Bronchial epithelial cell (primary cell): ENCODE results near the gene SELENOV. TPM values are rescaled to one million over a fixed set of nuclear protein-coding genes. Genes with fewer than 3 reads are reported as not detected.

Experiments used
- DNase-seq: peaks from one replicate; pipeline ENCODE4 v3.0.0-alpha.2; 2010; ENCODE audit warnings: low read depth
- FAIRE-seq: peaks from 2 replicates; lab custom pipeline; 2011; peaks lifted over from hg19 to GRCh38; lab: Jason Lieb, UNC
- H3K27me3 ChIP-seq: 2 replicates; pipeline ENCODE4 v1.5.1; 2011; ENCODE audit warnings: low read length; ENCODE audit not compliant: control insufficient read depth, insufficient read depth
- H3K36me3 ChIP-seq: 2 replicates; pipeline ENCODE4 v1.5.1; 2011; ENCODE audit warnings: low read length; ENCODE audit not compliant: control insufficient read depth, insufficient read depth
- H3K4me3 ChIP-seq: 2 replicates; pipeline ENCODE4 v1.5.1; 2011; ENCODE audit warnings: mild to moderate bottlenecking, low read depth, low read length, control low read depth
- CTCF ChIP-seq: IDR thresholded peaks from 2 replicates; pipeline ENCODE4 v1.5.1; 2011; ENCODE audit warnings: mild to moderate bottlenecking, moderate library complexity, low read length, control low read depth, inconsistent platforms; ENCODE audit not compliant: insufficient read depth, severe bottlenecking
- total RNA-seq: library from RNA; depleted of rRNA; stranded (reverse); fragments of >200 nt; gene quantifications from 2 replicates; pipeline ENCODE4 v1.2.1, GENCODE V29; 2014

The SELENOV gene
- total RNA-seq, 1 donor from 2014 or later: not detected

- no peak for DNase-seq
- Histone ChIP-seq H3K4me3 (no peak overlapping the region), H3K36me3 (no peaks in the 10 kb centered on the region), H3K27me3 (no peaks in the 10 kb centered on the region)
- TF ChIP-seq CTCF: no peak
- FAIRE-seq: no peak
Measured at GRCh38 chr19:39508629-39509028, 6.3 kb upstream of the SELENOV start.

DNA sequence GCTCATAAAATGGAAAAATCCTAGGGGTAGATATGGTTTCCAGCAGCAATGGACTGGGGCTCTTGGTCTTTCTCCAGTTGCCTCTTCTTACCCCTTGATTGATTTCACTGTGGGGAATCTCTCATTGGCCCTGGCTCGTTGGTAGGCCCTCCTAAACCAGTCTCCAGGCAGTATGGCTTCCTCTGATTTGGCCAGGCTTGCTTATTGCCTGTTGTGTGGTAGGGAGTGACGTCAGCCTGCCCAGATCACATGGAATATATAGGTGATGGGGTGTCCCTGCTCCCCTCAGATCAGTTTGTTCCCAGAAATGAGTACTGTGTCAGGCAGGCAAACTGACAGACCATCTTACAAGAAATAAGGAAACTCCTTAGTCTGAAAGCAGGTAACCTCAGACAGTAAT lies 5.7 kb upstream of the SELENOV start:
- no peaks in the 10 kb centered on the region for H3K36me3 ChIP-seq
- TF ChIP-seq CTCF: no peak
- FAIRE-seq (no peak), DNase-seq (no peak)
- peaks cover 3% of the 10 kb centered on the region for H3K27me3 ChIP-seq
- H3K4me3 ChIP-seq: no peak overlapping the region

DNA sequence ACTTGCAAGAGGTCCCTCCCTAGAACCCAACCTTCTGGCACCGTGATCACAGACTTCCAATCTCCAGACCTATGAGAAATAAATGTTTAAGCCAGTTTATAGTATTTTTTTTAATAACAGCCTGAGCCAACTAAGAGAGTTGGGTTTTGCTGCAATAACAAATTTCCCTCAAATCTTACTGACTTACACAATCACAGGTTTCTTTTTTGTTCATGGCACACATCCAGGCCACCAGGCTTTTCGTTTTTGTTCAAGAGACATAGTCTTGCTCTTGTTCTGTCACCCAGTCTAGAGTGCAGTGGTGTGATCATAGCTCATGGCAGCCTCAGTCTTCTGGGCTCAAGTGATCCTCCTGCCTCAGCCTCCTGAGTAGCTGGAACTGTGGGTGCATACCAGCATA lies 2.0 kb upstream of the SELENOV start:
- no peak for FAIRE-seq
- TF ChIP-seq CTCF: no peak
- DNase-seq: no peak
- H3K4me3 ChIP-seq: no peak overlapping the region
- no peaks in the 10 kb centered on the region for H3K36me3 ChIP-seq
- peaks cover 22% of the 10 kb centered on the region for H3K27me3 ChIP-seq

DNA sequence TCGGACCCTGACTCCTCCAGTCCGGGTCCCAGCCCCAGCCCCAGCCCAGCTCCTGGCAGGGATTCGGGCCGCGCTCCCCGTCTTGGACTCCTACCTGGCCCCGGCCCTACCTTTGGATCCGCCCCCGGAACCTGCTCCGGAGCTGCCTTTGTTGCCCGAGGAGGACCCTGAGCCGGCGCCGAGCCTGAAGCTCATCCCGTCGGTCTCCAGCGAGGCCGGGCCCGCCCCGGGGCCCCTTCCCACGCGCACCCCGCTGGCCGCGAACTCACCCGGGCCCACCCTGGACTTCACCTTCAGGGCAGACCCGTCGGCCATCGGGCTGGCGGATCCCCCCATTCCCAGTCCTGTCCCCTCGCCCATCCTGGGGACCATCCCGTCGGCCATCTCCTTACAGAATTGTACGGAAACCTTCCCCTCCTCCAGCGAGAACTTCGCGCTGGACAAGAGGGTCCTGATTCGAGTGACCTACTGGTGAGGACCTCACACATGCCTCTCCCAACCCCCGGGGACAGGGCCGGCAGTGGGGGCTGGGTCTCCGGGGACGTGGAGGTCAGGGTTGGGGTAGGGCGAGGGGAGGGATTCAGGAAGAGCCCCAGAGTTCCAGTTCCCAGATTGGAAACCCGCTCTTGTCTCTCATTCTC lies 732 bp downstream of the SELENOV start:
- Histone ChIP-seq H3K4me3 (no peak overlapping the region), H3K36me3 (no peaks in the 10 kb centered on the region), H3K27me3 (peaks cover 26% of the 10 kb centered on the region)
- no peak for FAIRE-seq
- DNase-seq: no peak
- no peak for TF ChIP-seq CTCF

DNA sequence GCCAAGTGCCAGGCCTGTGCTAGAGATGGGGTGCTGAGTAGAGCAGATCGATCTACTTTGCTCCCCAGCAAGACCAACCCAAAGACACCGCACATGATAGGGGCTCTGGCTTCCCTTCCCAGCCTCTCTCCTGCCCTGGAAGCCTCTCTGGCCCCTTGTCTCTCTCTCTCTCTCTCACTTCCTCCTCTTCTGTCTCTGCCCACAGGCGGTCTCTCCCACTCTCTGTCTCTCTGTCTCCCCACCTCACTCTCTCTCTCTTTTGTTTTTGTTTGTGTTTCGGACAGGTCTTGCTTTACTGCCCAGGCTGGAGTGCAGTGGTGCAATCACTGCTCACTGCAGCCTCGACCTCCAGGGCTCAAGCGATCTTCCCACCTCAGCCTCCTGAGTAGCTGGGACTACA lies 1.3 kb downstream of the SELENOV start:
- H3K36me3 ChIP-seq: no peaks in the 10 kb centered on the region
- no peak overlapping the region for H3K4me3 ChIP-seq
- no peak for FAIRE-seq
- DNase-seq: no peak
- H3K27me3 ChIP-seq: peaks cover 26% of the 10 kb centered on the region
- no peak for TF ChIP-seq CTCF

DNA sequence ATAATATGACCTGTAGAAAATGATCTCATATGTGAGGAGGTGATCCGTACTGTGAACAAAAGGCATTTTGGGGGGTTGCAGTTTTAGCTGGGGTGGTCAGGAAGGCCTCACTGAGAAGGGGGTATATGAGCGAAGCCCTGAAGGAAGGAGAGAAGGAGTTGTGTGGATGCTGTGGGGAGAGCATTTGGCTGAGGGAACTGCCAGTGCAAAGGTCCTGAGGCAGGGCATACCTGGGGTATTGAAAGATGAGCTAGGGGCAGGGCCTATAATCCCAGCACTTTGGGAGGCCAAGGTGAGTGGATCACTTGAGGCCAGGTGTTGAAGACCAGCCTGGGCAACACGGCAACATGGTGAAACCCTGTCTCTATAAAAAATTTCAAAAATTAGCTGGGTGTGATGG lies 2.5 kb downstream of the SELENOV start:
- FAIRE-seq (no peak), DNase-seq (no peak)
- TF ChIP-seq CTCF: no peak
- no peaks in the 10 kb centered on the region for H3K36me3 ChIP-seq
- peaks cover 26% of the 10 kb centered on the region for H3K27me3 ChIP-seq
- H3K4me3 ChIP-seq: no peak overlapping the region
